ENCODE results near the gene TCF7L1. TPM values are rescaled to one million over a fixed set of nuclear protein-coding genes. Genes with fewer than 3 reads are reported as not detected.

The TCF7L1 gene
- polyA plus RNA-seq, 1 donor (not counting 4 experiments of a cell fraction or from before 2014, with no cell fraction given), result 1.0 TPM

GRCh38 chr2:85282914-85283313, 149.7 kb downstream of the TCF7L1 start:
- dilution Hi-C loops (cut with MboI; ENCODE audit: extremely low pct_ligation_motif_present, low sequenced_read_pairs), result no loop called here
- no peaks in the 10 kb centered on the region for H3K9me3 ChIP-seq (ENCODE audit: control insufficient read depth, low read depth, low read length)
- H3K4me1 ChIP-seq (ENCODE audit: control insufficient read depth, extremely low read depth, insufficient read depth, low read length), result peaks cover 23% of the 10 kb centered on the region
- DNase-seq (ENCODE audit: low read depth, low spot score) (no peak), FAIRE-seq (no peak)
- H2AFZ ChIP-seq (ENCODE audit: control insufficient read depth, low read length), result no peak overlapping the region
- no peak overlapping the region for H3K4me3 ChIP-seq (ENCODE audit: control insufficient read depth in 2 of 3, extremely low read depth in 1 of 3, insufficient read depth in 2 of 3, low read depth in 1 of 3, low read length in 3 of 3)
- no peaks in the 10 kb centered on the region for H3K79me2 ChIP-seq (ENCODE audit: control insufficient read depth, insufficient read depth, low read length)
- peaks cover 4% of the 10 kb centered on the region in 2 experiments for H3K36me3 ChIP-seq (ENCODE audit: control insufficient read depth in 2 of 2, extremely low read depth in 1 of 2, insufficient read depth in 2 of 2, low read length in 2 of 2)
- H3K9me1 ChIP-seq (ENCODE audit: control insufficient read depth, extremely low read depth, insufficient read depth, low read length), result no peaks in the 10 kb centered on the region
- no peak overlapping the region for H3K4me2 ChIP-seq (ENCODE audit: control insufficient read depth, extremely low read depth, insufficient read depth, low read depth, low read length)
- H4K20me1 ChIP-seq (ENCODE audit: control insufficient read depth, extremely low read depth, insufficient read depth, low read length), result no peaks in the 10 kb centered on the region
- TF ChIP-seq EZH2 (IDR thresholded peaks at IDR 0.05; ENCODE audit: low read length), result no peak
- H3K27me3 ChIP-seq (ENCODE audit: control insufficient read depth, extremely low read depth, insufficient read depth, low read length), result no peaks in the 10 kb centered on the region
- no peak overlapping the region for H3K9ac ChIP-seq (ENCODE audit: control insufficient read depth, extremely low read depth, insufficient read depth, low read length)
- H3K27ac ChIP-seq (ENCODE audit: control insufficient read depth, insufficient read depth, low read length), result no peak overlapping the region

DNA sequence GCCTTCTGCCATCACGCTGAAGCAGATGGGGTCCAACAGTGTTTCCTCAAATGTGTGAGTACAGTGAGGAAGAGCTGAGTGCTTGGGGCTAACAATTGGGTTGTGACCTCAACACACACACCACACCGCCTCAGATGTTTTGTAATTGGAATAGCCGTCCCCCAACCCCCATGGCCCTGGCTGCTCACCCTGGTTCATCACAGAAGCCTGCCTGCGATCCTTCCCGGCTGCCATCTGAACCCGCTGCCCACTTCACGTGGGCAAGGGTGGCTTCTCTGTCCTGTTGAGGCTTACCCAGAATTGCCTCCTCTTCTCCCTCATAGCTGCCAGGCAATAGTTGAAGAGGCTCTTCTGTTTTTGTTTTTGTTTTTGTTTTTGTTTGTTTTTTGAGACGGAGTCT, 150.4 kb downstream of the TCF7L1 start:
- H3K9ac ChIP-seq (ENCODE audit: control insufficient read depth, extremely low read depth, insufficient read depth, low read length), result no peak overlapping the region
- DNase-seq (ENCODE audit: low read depth, low spot score), result no peak
- H3K4me1 ChIP-seq (ENCODE audit: control insufficient read depth, extremely low read depth, insufficient read depth, low read length), result peaks cover 20% of the 10 kb centered on the region
- dilution Hi-C loops (cut with MboI; ENCODE audit: extremely low pct_ligation_motif_present, low sequenced_read_pairs), result no loop called here
- H4K20me1 ChIP-seq (ENCODE audit: control insufficient read depth, extremely low read depth, insufficient read depth, low read length), result no peaks in the 10 kb centered on the region
- H3K27ac ChIP-seq (ENCODE audit: control insufficient read depth, insufficient read depth, low read length), result no peak overlapping the region
- TF ChIP-seq EZH2 (IDR thresholded peaks at IDR 0.05; ENCODE audit: low read length), result no peak
- TF ChIP-seq, protein P1, sequence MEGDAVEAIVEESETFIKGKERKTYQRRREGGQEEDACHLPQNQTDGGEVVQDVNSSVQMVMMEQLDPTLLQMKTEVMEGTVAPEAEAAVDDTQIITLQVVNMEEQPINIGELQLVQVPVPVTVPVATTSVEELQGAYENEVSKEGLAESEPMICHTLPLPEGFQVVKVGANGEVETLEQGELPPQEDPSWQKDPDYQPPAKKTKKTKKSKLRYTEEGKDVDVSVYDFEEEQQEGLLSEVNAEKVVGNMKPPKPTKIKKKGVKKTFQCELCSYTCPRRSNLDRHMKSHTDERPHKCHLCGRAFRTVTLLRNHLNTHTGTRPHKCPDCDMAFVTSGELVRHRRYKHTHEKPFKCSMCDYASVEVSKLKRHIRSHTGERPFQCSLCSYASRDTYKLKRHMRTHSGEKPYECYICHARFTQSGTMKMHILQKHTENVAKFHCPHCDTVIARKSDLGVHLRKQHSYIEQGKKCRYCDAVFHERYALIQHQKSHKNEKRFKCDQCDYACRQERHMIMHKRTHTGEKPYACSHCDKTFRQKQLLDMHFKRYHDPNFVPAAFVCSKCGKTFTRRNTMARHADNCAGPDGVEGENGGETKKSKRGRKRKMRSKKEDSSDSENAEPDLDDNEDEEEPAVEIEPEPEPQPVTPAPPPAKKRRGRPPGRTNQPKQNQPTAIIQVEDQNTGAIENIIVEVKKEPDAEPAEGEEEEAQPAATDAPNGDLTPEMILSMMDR (optimal IDR thresholded peaks at IDR 0.05 in 1 of 3, IDR thresholded peaks at IDR 0.05 in 1 of 3, conservative IDR thresholded peaks at IDR 0.05 in 1 of 3; ENCODE audit: extremely low read depth in 1 of 3, insufficient read depth in 2 of 3, low read length in 3 of 3), result no peak
- H3K79me2 ChIP-seq (ENCODE audit: control insufficient read depth, insufficient read depth, low read length), result no peaks in the 10 kb centered on the region
- H2AFZ ChIP-seq (ENCODE audit: control insufficient read depth, low read length), result no peak overlapping the region
- no peaks in the 10 kb centered on the region for H3K9me1 ChIP-seq (ENCODE audit: control insufficient read depth, extremely low read depth, insufficient read depth, low read length)
- no peak overlapping the region for H3K4me2 ChIP-seq (ENCODE audit: control insufficient read depth, extremely low read depth, insufficient read depth, low read depth, low read length)
- no peak overlapping the region for H3K4me3 ChIP-seq (ENCODE audit: control insufficient read depth in 2 of 3, extremely low read depth in 1 of 3, insufficient read depth in 2 of 3, low read depth in 1 of 3, low read length in 3 of 3)
- no peaks in the 10 kb centered on the region for H3K27me3 ChIP-seq (ENCODE audit: control insufficient read depth, extremely low read depth, insufficient read depth, low read length)
- H3K36me3 ChIP-seq (ENCODE audit: control insufficient read depth in 2 of 2, extremely low read depth in 1 of 2, insufficient read depth in 2 of 2, low read length in 2 of 2), result peaks cover 4% of the 10 kb centered on the region in 2 experiments
- no peaks in the 10 kb centered on the region for H3K9me3 ChIP-seq (ENCODE audit: control insufficient read depth, low read depth, low read length)
- no peak for FAIRE-seq

DNA sequence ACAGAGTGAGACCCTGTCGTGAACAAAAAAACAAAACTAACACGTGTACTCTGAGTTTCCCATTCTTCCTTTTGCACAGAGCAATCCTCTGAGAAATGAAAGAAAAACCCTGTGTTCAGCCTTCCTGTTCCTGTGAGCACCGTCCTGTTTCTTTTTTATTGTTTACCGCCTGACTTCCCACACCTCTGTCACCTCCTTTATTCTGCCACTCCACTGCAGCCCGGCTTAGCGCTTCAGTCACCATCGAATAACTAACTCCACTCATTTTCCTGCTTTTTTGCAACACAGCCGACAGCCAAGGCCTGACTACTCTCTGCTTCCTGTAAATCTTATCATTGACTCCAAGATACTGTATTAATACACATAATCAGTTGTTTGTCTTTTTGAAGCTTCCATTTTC, 153.7 kb downstream of the TCF7L1 start:
- TF ChIP-seq, protein P1 (optimal IDR thresholded peaks at IDR 0.05 in 1 of 3, IDR thresholded peaks at IDR 0.05 in 1 of 3, conservative IDR thresholded peaks at IDR 0.05 in 1 of 3; ENCODE audit: extremely low read depth in 1 of 3, insufficient read depth in 2 of 3, low read length in 3 of 3), result no peak
- no peak for TF ChIP-seq EZH2 (IDR thresholded peaks at IDR 0.05; ENCODE audit: low read length)
- DNase-seq (ENCODE audit: low read depth, low spot score) (no peak), FAIRE-seq (no peak)
- peak overlapping the region; percentile 94 for H3K27ac ChIP-seq (ENCODE audit: control insufficient read depth, insufficient read depth, low read length)
- no peaks in the 10 kb centered on the region for H3K9me1 ChIP-seq (ENCODE audit: control insufficient read depth, extremely low read depth, insufficient read depth, low read length)
- peaks cover 33% of the 10 kb centered on the region for H3K4me1 ChIP-seq (ENCODE audit: control insufficient read depth, extremely low read depth, insufficient read depth, low read length)
- no peaks in the 10 kb centered on the region for H3K27me3 ChIP-seq (ENCODE audit: control insufficient read depth, extremely low read depth, insufficient read depth, low read length)
- dilution Hi-C loops (cut with MboI; ENCODE audit: extremely low pct_ligation_motif_present, low sequenced_read_pairs), result no loop called here
- H2AFZ ChIP-seq (ENCODE audit: control insufficient read depth, low read length), result peak overlapping the region; percentile 55
- H3K9ac ChIP-seq (ENCODE audit: control insufficient read depth, extremely low read depth, insufficient read depth, low read length), result peak overlapping the region; percentile 29
- H3K4me2 ChIP-seq (ENCODE audit: control insufficient read depth, extremely low read depth, insufficient read depth, low read depth, low read length), result peak overlapping the region; percentile 87
- no peak overlapping the region for H3K4me3 ChIP-seq (ENCODE audit: control insufficient read depth in 2 of 3, extremely low read depth in 1 of 3, insufficient read depth in 2 of 3, low read depth in 1 of 3, low read length in 3 of 3)
- no peaks in the 10 kb centered on the region for H4K20me1 ChIP-seq (ENCODE audit: control insufficient read depth, extremely low read depth, insufficient read depth, low read length)
- no peaks in the 10 kb centered on the region for H3K79me2 ChIP-seq (ENCODE audit: control insufficient read depth, insufficient read depth, low read length)
- peaks cover 4% of the 10 kb centered on the region in 2 experiments for H3K36me3 ChIP-seq (ENCODE audit: control insufficient read depth in 2 of 2, extremely low read depth in 1 of 2, insufficient read depth in 2 of 2, low read length in 2 of 2)
- H3K9me3 ChIP-seq (ENCODE audit: control insufficient read depth, low read depth, low read length), result no peaks in the 10 kb centered on the region

All from keratinocyte (primary cell).